Brain microvascular endothelial cell (primary cell): ENCODE measurements around the gene DAB2IP.

Experiments
- DNase-seq: peaks from one replicate; pipeline ENCODE4 v3.0.0-alpha.2; 2020
- H3K27ac ChIP-seq: fragments of 250-450 bp; sonication (Bioruptor Pico); 2 replicates; pipeline ENCODE4 v1.5.1; 2020; ENCODE audit warnings: mild to moderate bottlenecking, moderate library complexity
- H3K27me3 ChIP-seq: fragments of 250-450 bp; sonication (Bioruptor Pico); replicated peaks from 2 replicates; pipeline ENCODE4 v1.5.1; 2020; ENCODE audit warnings: mild to moderate bottlenecking
- H3K36me3 ChIP-seq: fragments of 250-450 bp; sonication (Bioruptor Pico); replicated peaks from 2 replicates; pipeline ENCODE4 v1.5.1; 2020; ENCODE audit warnings: mild to moderate bottlenecking
- H3K4me3 ChIP-seq: 2 replicates; pipeline ENCODE4 v1.5.1; 2011; ENCODE audit warnings: low read depth, mild to moderate bottlenecking, control low read depth, low read length, moderate library complexity
- in situ Hi-C: cut with HindIII; loops from 2 replicates; pipeline ENCODE4 v1.10.0; 2017; ENCODE audit warnings: low sequenced_read_pairs, low pct_ligation_motif_present
- TF ChIP-seq, protein P1 (sequence below): IDR thresholded peaks from 2 replicates; pipeline ENCODE4 v1.5.1; 2011; ENCODE audit warnings: low read depth, mild to moderate bottlenecking, moderate library complexity, low read length, control low read depth, inconsistent platforms; ENCODE audit errors: missing control alignments

Gene DAB2IP

GRCh38 chr9:121772600-121773285 lies 121.3 kb downstream of the DAB2IP start:
- H3K4me3 ChIP-seq, result no peak overlapping the region
- TF ChIP-seq, protein P1, sequence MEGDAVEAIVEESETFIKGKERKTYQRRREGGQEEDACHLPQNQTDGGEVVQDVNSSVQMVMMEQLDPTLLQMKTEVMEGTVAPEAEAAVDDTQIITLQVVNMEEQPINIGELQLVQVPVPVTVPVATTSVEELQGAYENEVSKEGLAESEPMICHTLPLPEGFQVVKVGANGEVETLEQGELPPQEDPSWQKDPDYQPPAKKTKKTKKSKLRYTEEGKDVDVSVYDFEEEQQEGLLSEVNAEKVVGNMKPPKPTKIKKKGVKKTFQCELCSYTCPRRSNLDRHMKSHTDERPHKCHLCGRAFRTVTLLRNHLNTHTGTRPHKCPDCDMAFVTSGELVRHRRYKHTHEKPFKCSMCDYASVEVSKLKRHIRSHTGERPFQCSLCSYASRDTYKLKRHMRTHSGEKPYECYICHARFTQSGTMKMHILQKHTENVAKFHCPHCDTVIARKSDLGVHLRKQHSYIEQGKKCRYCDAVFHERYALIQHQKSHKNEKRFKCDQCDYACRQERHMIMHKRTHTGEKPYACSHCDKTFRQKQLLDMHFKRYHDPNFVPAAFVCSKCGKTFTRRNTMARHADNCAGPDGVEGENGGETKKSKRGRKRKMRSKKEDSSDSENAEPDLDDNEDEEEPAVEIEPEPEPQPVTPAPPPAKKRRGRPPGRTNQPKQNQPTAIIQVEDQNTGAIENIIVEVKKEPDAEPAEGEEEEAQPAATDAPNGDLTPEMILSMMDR, result no peak
- no peak overlapping the region for H3K27ac ChIP-seq
- no peak for DNase-seq
- in situ Hi-C loops, result no loop called here
- H3K36me3 ChIP-seq, result peaks cover 12% of the 10 kb centered on the region
- H3K27me3 ChIP-seq, result no peaks in the 10 kb centered on the region

DNA sequence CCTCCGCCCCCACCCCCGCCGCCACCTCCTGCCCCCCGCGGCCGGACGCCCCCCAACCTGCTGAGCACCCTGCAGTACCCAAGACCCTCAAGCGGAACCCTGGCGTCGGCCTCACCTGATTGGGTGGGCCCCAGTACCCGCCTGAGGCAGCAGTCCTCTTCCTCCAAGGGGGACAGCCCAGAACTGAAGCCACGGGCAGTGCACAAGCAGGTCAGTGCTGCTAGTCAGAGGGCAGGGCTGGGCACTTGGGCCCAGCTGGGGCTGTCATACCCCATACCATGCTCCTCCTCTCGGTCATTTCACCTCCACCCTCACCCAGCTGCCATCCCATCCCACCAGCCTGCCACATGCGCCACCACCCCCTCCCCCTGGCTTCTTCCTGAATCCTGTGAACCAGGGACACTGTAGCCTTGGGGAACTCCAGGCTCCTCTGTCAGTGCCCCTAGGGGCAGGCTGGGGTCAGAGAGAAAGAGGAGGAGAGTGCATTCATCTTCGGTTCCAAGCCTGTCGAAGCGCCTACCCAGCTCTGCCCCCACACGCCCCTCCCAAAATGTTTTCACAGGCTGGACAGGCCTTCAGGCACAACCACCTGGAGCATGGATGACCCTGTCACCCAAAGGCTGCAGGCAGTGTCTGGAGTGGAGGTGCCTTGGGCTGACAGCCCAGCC lies 122.0 kb downstream of the DAB2IP start:
- in situ Hi-C loops, result no loop called here
- Histone ChIP-seq H3K27me3 (no peaks in the 10 kb centered on the region), H3K36me3 (peaks cover 12% of the 10 kb centered on the region), H3K27ac (no peak overlapping the region), H3K4me3 (no peak overlapping the region)
- TF ChIP-seq, protein P1, result no peak
- DNase-seq, result no peak

DNA sequence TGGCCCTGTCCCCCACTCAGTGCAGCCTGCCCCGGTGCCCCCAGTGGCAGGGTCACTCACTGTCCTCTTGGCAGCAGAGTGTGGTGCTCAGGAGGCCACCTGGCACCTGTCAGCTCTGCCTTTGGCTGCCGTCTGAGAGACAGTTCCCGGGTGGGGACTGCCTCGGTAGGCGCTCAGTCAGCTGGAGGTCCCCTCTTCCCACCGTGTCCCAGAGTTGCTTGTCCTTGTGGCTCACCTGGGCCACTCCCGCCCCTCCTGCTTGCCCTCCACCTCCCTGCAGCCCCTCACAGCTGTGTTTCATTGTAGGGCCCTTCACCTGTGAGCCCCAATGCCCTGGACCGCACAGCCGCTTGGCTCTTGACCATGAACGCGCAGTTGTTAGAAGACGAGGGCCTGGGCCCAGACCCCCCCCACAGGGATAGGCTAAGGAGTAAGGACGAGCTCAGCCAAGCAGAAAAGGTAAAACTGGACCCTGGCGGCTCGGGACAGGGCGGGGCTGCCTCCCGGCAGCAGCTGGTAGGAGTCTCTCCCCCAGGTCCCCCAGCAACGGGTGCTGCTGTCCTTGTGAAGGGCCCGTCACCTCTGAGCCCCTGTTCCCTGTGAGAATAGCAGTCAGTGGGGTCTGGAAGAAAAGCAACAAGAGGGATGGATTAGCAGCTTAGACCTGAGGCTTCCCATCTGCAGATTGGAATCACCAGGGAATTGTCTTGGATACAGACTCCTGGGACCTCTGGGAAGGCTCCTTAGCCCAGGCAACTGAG lies 122.7 kb downstream of the DAB2IP start:
- Histone ChIP-seq H3K36me3 (peaks cover 12% of the 10 kb centered on the region), H3K27ac (no peak overlapping the region)

GRCh38 chr9:121774715-121775613 lies 123.5 kb downstream of the DAB2IP start:
- Histone ChIP-seq H3K4me3 (no peak overlapping the region), H3K36me3 (peaks cover 12% of the 10 kb centered on the region), H3K27ac (no peak overlapping the region), H3K27me3 (no peaks in the 10 kb centered on the region)
- DNase-seq, result no peak
- in situ Hi-C loops, result no loop called here
- TF ChIP-seq, protein P1, result no peak

More for the DNA sequence above, 122.7 kb downstream of the DAB2IP start:
- TF ChIP-seq, protein P1, result no peak
- in situ Hi-C loops, result no loop called here
- Histone ChIP-seq H3K27me3 (no peaks in the 10 kb centered on the region), H3K4me3 (no peak overlapping the region)
- DNase-seq, result no peak

- in situ Hi-C loops, result no loop called here
- Histone ChIP-seq H3K27ac (no peak overlapping the region), H3K27me3 (no peaks in the 10 kb centered on the region), H3K4me3 (no peak overlapping the region), H3K36me3 (peaks cover 14% of the 10 kb centered on the region)
- DNase-seq, result no peak
- TF ChIP-seq, protein P1, result no peak
Observed at GRCh38 chr9:121776001-121776738, 124.7 kb downstream of the DAB2IP start.
